GM21529 (cell line): Measurements from ENCODE around the gene UBE2J1.

ENCODE experiments used
- ATAC-seq: cut with Tn5 transposase; IDR thresholded peaks from one replicate; pipeline ENCODE4 v1.9.1; 2021; ENCODE audit not compliant: unreplicated experiment

Gene UBE2J1

DNA sequence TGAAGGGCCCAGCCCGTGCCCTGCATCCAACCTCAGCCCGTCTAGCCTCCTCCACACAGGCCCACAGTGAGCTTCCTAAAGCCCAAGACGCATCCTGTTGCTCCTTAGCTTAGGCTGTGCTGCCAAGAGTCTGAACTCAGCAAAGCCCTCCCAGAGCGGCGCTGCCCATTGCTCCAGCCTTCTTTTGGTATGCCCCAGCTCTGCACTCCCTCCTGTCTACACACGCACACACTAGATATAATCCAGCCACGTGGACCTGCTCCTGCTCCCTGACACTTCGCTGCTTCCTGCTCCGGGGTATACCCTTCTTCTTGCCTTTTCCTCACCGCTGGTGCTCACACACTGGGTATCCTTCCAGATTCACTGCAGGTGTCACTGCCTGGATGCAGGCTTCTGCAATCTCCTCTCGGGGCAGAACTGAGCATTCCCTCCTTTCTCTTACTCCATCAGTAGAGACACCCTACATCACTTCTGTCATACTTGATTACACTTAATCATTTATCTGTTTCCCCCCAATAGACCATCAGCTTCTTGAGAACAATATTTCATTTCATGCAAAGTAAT, 61.2 kb downstream of the UBE2J1 start:
- ATAC-seq = no peak

GRCh38 chr6:89290401-89291155, 61.9 kb downstream of the UBE2J1 start:
- no peak for ATAC-seq

DNA sequence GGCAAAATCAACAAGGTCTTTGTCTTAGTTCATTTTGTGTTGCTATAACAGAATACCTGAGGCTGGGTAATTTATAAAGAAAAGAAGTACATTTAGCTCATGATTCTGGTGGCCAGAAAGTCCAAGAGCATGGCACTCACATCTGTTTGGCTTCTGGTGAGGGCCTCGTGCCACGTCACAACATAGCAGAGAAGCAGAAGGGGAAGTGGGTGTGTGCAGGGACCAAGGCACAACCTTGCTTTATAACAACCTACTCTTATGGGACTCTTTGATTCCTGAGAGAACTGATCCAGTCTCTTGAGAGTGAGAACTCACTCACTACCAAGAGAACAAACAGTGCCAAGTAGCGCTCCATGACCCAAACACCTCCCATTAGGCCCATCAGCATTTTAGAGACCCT, 62.8 kb downstream of the UBE2J1 start:
- no peak for ATAC-seq

DNA sequence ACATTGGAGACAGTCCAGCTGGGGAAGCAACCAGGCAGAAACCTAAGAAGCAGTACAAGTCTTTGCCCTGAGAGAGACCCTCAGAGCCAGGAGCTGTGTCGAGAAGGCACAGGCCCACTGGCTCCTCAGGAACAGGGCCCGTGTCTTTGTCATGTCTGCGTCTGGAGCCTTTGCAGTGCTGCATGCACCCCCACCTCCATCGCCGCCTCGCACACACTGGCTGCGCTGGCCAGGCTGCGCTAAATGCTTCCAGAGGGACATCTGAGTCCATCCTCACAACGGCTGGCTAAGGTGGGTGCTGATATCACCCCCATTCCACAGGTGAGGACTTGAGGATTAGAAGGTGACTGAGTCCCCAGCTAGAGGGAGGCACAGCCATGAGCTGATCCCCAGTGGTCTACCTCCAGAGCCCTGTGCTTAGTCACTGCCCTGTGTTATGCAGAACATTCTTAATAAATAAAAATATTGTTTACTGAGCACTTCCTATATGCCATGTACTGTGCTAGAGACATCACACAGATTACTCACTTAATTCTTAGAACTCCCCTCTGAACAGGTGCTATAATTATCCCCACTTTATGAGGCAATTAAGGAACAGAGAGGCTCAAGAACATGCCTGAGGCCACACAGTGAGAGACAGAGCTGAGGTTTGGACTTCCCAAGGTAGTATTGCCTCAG, 65.0 kb downstream of the UBE2J1 start:
- no peak for ATAC-seq

DNA sequence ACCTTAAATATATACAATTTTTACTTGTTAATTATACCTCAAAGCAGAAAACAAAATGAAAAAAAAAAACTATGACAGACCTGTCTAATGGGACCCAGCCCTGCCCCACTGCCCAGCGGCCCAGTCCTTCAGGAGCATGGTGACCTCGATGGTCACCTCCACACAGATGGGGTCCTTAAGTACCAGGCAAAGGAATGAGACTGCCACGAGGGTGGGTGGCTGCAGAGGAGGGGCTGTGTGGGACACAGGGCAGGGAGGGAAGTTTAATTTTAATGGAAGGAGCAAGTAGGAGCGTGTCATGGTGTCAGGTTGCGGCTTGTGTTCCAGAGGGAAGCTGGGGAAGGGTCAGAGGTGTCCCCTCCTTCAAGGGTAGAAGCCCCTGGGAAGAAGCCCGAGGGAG, 66.0 kb downstream of the UBE2J1 start:
- no peak for ATAC-seq

GRCh38 chr6:89284963-89285735, 67.4 kb downstream of the UBE2J1 start:
- no peak for ATAC-seq

- no peak for ATAC-seq
Measured at GRCh38 chr6:89284081-89284480, 68.4 kb downstream of the UBE2J1 start.

DNA sequence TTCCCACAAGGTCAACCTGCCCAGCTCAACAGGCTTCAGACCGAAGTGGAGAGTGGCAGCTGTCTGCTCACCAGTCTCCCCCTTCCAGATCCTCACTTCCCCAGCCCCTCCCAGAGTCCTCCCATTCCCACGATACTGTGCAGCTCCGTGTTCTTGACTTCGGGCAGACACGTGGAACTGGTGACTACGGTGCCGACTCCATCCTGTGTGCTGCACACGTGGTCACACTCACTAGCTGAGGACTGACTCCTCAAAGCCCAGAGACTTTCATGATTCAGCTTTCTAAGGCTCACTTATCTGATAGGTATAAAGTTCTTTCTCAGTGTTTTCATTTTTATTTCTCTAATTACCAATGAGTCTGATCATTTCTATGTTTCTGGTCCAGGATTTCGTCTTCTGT, 69.8 kb downstream of the UBE2J1 start:
- ATAC-seq = no peak

DNA sequence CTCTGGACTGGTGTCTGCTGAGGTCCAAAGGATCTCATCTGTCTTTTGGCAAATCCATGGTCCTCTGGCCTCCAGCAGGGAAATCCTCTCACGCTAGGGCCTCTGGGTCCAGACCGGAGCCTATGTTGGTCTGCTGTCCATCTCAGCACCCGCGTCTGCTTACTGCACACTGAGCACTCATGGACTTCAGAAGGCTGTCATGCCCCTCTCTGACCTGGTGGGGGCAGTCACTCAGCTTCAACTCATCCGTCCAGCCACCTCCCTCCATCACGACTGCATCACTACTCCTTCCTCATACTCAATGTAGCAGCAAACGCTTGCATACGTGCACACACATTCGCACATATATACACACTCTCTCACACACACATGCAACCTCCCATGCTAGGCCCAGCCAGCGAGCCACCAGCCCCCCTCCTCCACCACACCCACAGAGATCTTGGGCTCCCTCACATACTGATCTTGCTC, 70.7 kb downstream of the UBE2J1 start:
- ATAC-seq = peak; percentile 99

GRCh38 chr6:89278956-89279355, 73.6 kb downstream of the UBE2J1 start:
- ATAC-seq = no peak
